Hematopoietic multipotent progenitor cell treated with erythropoietin and hydrocortisone succinate and interleukin-3 and kit ligand, for 6 days (in vitro differentiated cells): ENCODE data around the gene FABP6.
A peak's percentile ranks its signal among the peaks of the same experiment; 100 is the strongest.
"Not testable (repeated sequence)": the region's sequence is repeated elsewhere in the genome, so short reads cannot be mapped to it uniquely, and the experiment has no call there.

ENCODE experiments used
- DNase-seq: peaks from one replicate; pipeline ENCODE4 v3.0.0-alpha.2; 2015

Gene FABP6, protein sequence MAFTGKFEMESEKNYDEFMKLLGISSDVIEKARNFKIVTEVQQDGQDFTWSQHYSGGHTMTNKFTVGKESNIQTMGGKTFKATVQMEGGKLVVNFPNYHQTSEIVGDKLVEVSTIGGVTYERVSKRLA

GRCh38 chr5:160229190-160229742 is at the start of gene FABP6:
Gene FABP6 (plus strand): TSS chr5:160229506. CDS start chr5:160229558, 52 bp downstream.
- no peak for DNase-seq

- DNase-seq = no peak
Observed at GRCh38 chr5:160180931-160181330, 48.4 kb upstream of the FABP6 start.

GRCh38 chr5:160181965-160182622 is 47.2 kb upstream of the FABP6 start:
- no peak for DNase-seq

DNA sequence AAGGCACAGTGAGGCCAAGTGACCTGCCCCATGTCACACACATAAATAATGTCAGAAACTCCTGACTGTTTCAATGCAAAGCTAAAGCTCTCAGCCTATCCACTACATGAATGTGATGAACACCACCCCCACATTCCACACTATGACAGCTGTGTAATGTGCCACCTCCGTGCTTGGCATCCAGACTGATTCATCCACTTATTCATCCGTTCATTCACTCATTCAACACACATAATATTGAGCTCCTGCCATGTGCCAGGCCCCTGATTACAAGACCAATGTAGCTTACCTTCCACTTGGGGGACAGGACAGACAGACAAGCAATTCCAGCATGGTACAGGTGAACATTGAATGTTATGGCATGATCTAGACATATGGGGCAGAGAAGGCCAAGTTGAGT is 46.2 kb upstream of the FABP6 start:
- no peak for DNase-seq

- no peak for DNase-seq
Observed at GRCh38 chr5:160185626-160186360, 43.5 kb upstream of the FABP6 start.

GRCh38 chr5:160186480-160186879 is 42.8 kb upstream of the FABP6 start:
- DNase-seq = no peak

- no peak for DNase-seq
Observed at GRCh38 chr5:160187091-160187490, 42.2 kb upstream of the FABP6 start.

DNA sequence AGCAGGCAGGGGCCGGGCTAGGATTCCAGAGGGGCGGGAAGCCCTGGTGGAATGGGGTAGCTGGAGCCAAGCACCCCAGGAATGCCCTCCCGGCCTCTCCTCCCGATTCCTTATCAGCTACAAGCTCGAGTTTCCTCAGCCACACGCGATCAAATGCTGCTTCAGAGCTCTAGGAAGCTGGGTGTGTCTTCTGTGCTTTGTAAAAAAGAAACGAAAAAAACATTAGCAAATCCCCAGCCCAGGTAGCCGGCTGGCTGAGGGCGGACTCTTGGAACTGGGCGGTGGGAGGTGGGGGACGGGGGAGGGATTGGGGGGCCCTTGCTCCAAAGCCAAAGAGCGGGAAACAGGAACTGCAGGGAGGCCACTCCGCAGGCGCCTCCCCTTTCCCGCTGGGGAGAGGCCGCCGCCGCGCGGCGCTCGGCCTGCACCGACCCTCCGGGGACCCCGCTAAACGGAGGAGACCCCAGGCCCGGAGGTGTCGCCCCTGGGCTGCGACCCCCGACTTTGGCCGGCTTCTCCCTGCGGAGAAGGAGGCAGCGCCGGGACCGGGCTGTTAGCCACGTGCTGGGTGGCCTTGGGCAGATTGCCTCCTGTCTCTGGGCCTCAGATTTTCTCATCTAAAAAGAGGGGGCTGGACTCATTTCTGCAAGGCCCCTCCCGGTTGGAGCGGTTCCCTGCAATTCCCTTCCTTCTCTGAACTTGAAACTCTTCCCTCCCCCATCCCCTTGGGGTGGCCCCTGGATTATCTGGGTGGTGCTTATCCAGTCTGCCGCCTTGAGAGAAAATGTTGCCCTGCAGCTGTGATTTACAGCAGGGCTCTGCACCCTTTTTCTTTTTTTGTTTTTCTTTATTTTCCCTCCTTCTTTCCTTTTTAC is 40.9 kb upstream of the FABP6 start:
- DNase-seq = peak; percentile 62

DNA sequence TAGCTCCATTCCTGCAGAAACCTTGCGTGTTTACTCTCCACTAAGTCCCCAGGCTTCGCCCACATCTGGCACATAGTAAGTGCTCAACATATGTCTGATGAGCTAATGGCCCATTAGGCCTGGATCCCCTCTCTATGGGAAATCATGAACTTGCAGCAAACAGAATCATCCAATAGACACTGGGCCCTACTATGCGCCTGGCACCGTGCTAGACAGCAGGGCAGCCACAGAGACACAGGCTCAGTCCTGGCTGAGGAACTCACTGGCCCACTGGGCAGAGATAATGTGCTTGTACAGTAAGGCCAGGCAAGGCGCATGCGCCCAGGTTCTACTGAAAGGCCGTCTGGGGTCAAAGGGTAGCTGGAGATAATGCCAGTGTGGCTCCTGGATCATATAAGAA is 36.9 kb upstream of the FABP6 start:
- DNase-seq = no peak

DNA sequence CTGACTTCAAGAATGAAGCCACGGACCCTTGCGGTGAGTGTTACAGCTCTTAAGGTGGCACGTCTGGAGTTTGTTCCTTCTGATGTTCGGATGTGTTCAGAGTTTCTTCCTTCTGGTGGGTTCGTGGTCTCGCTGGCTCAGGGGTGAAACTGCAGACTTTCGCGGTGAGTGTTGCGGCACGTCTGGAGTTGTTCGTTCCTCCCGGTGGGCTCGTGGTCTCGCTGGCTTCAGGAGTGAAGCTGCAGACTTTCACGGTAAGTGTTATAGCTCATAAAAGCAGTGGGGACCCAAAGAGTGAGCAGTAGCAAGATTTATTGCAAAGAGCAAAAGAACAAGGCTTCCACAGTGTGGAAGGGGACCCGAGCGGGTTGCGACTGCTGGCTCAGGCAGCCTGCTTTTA is 36.2 kb upstream of the FABP6 start:
- not testable (repeated sequence) for DNase-seq

GRCh38 chr5:160193790-160194189 is 35.5 kb upstream of the FABP6 start:
- not testable (repeated sequence) for DNase-seq

- peak; percentile 73 for DNase-seq
Observed at GRCh38 chr5:160197341-160198144, 31.8 kb upstream of the FABP6 start.

DNA sequence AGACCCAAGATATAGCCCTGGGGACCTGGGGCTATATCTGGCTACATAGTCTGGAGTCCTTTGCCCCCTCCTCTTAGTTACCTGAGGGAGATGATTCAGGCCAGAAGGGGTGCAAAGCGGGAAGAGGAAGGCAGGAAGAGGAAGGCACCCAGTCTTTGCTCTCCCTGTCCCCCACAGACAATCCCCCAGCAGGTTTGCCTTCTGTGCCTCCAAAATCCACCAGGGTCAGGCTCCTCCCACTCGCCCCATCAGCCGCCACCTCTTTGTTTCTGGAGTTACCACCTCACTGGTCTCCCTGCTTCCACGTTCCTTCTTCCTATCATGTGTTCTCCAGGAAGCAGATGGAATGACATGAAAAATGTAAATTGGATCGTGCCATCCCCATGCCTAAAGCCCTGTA is 31.2 kb upstream of the FABP6 start:
- DNase-seq = no peak

GRCh38 chr5:160198841-160199409 is 30.4 kb upstream of the FABP6 start:
- peak; percentile 53 for DNase-seq

DNA sequence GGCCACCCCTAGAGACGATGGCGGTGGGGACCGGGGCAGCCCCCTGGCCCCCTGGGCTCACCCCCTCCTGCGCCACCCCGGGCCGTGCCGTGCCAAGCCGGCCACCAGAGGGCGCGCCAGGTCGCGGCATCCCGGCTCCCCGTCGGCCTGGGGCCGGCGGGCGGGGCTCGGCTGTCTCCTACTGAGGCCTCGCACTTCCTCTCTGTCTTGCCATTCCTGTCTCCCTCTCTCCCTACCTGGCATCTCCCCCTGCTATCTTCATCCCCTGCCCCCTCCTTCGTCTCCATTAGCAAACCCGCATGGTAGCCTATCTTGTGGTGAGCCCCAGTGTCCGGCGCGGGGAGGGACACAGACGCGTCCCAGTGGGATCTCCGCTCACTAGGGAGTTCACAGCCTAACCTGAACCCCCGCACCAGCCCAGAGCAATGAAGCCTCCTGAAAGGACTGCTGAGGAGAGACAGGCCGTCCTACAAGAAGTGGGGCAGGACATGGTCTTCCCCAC is 29.8 kb upstream of the FABP6 start:
- DNase-seq = peak; percentile 76

GRCh38 chr5:160207061-160207460 is 22.2 kb upstream of the FABP6 start:
- DNase-seq = no peak

DNA sequence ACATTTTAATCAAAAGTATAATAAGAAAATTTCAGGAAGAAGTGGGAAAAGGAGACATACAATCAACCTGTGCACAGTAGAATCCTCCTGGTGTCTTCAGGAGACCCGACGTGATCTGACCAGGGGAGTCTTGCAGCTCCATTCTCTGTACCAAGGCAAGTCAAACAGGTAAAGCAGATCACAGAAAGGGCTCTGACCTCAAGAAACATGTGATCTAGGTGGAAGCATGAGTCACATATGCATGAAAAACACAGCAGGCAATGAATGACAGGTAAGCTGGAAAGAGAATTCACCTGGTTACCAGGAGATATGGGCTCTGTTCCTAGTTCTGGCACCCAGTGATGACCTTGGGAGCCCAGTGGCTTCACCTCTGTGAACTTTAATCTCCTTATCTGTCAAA is 19.4 kb upstream of the FABP6 start:
- DNase-seq = no peak

DNA sequence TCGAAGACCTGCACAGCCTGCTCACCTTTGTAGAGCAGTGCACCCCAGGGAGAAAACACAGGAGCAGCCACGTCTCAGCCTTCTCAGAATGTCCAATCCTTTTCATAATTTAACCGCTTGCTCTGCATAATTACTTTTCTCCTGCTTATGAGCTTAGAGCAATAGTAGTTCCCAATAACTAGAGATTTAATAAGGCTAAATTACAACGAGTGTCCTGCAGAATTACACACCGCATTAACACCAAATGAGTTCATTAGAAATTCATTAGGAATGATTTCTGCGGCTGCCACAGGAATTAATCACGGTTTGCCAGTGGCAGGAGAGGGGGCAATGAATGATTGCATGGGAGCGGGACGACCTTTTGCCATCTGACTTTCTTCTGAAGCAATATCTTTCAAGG is 18.7 kb upstream of the FABP6 start:
- no peak for DNase-seq

DNA sequence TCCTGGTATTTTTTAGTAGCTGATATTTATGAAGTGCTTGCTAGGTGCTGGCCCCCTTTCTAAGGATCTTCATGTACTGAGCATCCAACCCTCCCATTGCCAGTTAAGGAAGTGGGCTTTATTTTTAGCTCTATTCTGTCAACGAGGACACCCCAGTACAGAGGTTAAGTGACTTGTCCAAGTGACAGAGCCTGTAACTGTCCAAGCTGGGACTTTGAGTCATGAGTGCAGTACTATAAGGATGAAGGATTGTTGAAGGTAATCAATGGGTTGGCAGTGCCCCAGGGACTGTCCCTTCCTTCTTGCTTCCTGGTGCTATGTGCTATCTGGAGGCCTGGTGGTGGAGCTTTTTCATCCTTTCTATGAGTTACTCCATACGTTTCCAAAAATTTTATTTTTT is 18.0 kb upstream of the FABP6 start:
- no peak for DNase-seq

- DNase-seq = no peak
Observed at GRCh38 chr5:160213537-160213936, 15.8 kb upstream of the FABP6 start.

DNA sequence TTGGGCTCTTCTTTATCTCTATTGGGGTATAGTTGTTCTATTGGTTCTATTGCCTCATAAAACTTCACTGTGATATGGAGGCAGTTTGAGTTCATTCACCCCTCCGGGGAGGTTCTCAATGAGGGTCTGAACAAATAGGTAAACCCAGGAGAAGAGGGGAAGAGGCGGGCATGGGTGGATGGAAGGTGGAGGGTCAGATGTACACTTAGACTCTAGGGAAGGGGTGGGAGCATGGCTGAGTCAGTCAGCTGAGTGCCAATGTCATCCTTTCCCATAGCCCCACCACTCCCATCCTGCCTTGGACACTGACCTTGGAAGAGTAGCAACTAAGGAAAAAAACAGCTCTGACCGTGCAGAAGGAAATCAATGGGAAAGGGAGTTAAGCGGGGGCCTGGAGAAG is 9.9 kb upstream of the FABP6 start:
- DNase-seq = no peak

GRCh38 chr5:160221082-160221481 is 8.2 kb upstream of the FABP6 start:
- no peak for DNase-seq
